Bronchial epithelial cell (primary cell): ENCODE measurements around the gene NNMT. TPM values are rescaled to one million over a fixed set of nuclear protein-coding genes. Genes with fewer than 3 reads are reported as not detected.

Source experiments
- DNase-seq: peaks from one replicate; pipeline ENCODE4 v3.0.0-alpha.2; 2010; ENCODE audit warnings: low read depth
- FAIRE-seq: peaks from 2 replicates; lab custom pipeline; 2011; peaks lifted over from hg19 to GRCh38; lab: Jason Lieb, UNC
- H3K27me3 ChIP-seq: 2 replicates; pipeline ENCODE4 v1.5.1; 2011; ENCODE audit warnings: low read length; ENCODE audit not compliant: control insufficient read depth, insufficient read depth
- H3K36me3 ChIP-seq: 2 replicates; pipeline ENCODE4 v1.5.1; 2011; ENCODE audit warnings: low read length; ENCODE audit not compliant: control insufficient read depth, insufficient read depth
- H3K4me3 ChIP-seq: 2 replicates; pipeline ENCODE4 v1.5.1; 2011; ENCODE audit warnings: mild to moderate bottlenecking, low read depth, low read length, control low read depth
- CTCF ChIP-seq: IDR thresholded peaks from 2 replicates; pipeline ENCODE4 v1.5.1; 2011; ENCODE audit warnings: mild to moderate bottlenecking, moderate library complexity, low read length, control low read depth, inconsistent platforms; ENCODE audit not compliant: insufficient read depth, severe bottlenecking
- total RNA-seq: library from RNA; depleted of rRNA; stranded (reverse); fragments of >200 nt; gene quantifications from 2 replicates; pipeline ENCODE4 v1.2.1, GENCODE V29; 2014

The NNMT gene
- total RNA-seq, 1 donor from 2014 or later, result 11.6 TPM

GRCh38 chr11:114315749-114316368 is 19.7 kb downstream of the NNMT start:
- Histone ChIP-seq H3K4me3 (no peak overlapping the region), H3K36me3 (no peaks in the 10 kb centered on the region), H3K27me3 (no peaks in the 10 kb centered on the region)
- DNase-seq (peak; percentile 42), FAIRE-seq (no peak)
- no peak for TF ChIP-seq CTCF

- TF ChIP-seq CTCF, result no peak
- no peak for FAIRE-seq
- Histone ChIP-seq H3K27me3 (no peaks in the 10 kb centered on the region), H3K36me3 (no peaks in the 10 kb centered on the region), H3K4me3 (no peak overlapping the region)
- no peak for DNase-seq
These were observed 21.0 kb downstream of the NNMT start for GRCh38 chr11:114316980-114317786.

GRCh38 chr11:114317787-114318137 is 21.6 kb downstream of the NNMT start:
- peak; percentile 16 for TF ChIP-seq CTCF
- Histone ChIP-seq H3K4me3 (no peak overlapping the region), H3K36me3 (no peaks in the 10 kb centered on the region), H3K27me3 (no peaks in the 10 kb centered on the region)
- DNase-seq, result no peak
- no peak for FAIRE-seq

GRCh38 chr11:114318361-114318760 is 22.2 kb downstream of the NNMT start:
- H3K27me3 ChIP-seq, result no peaks in the 10 kb centered on the region

GRCh38 chr11:114319716-114320328 is 23.6 kb downstream of the NNMT start:
- no peak for TF ChIP-seq CTCF
- DNase-seq, result no peak
- H3K27me3 ChIP-seq, result no peaks in the 10 kb centered on the region
- no peak for FAIRE-seq
- H3K36me3 ChIP-seq, result no peaks in the 10 kb centered on the region
- no peak overlapping the region for H3K4me3 ChIP-seq

More at GRCh38 chr11:114318361-114318760, 22.2 kb downstream of the NNMT start:
- DNase-seq, result no peak
- no peak overlapping the region for H3K4me3 ChIP-seq
- H3K36me3 ChIP-seq, result no peaks in the 10 kb centered on the region
- no peak for TF ChIP-seq CTCF
- FAIRE-seq, result no peak
